Neural cell (in vitro differentiated cells): ENCODE measurements around the gene ZFAND2A. TPM values are rescaled to one million over a fixed set of nuclear protein-coding genes. Genes with fewer than 3 reads are reported as not detected.

Experiments used
- H2AFZ ChIP-seq: fragments of 200-600, 300-800 bp; sonication (generic), shearing (Covaris generic); 2 replicates; pipeline ENCODE4 v1.6.0; 2014; ENCODE audit warnings: low read depth, mild to moderate bottlenecking, antibody characterized with exemption, low read length, moderate library complexity
- H3F3A ChIP-seq: fragments of 200-600 bp; shearing (Covaris generic); 2 replicates; pipeline ENCODE4 v1.6.1; 2016; ENCODE audit warnings: mild to moderate bottlenecking, moderate library complexity, mixed read lengths, antibody characterized with exemption, low read length; ENCODE audit not compliant: insufficient read depth, poor library complexity, severe bottlenecking
- H3K27ac ChIP-seq: fragments of 200-600, 300-800 bp; sonication (generic), shearing (Covaris generic); 2 replicates; pipeline ENCODE4 v1.5.1; 2014; ENCODE audit warnings: mild to moderate bottlenecking, low read length, moderate library complexity
- H3K27me3 ChIP-seq: fragments of 300-800, 200-600 bp; sonication (generic), shearing (Covaris generic); 2 replicates; pipeline ENCODE4 v1.6.0; 2014; ENCODE audit warnings: mild to moderate bottlenecking, low read depth, low read length, moderate library complexity; ENCODE audit not compliant: insufficient read depth
- H3K36me3 ChIP-seq: fragments of 300-800, 200-600 bp; sonication (generic), shearing (Covaris generic); 2 replicates; pipeline ENCODE4 v1.5.1; 2014; ENCODE audit warnings: mild to moderate bottlenecking, antibody characterized with exemption, low read length, moderate library complexity; ENCODE audit not compliant: insufficient read depth
- H3K4me2 ChIP-seq: fragments of 300-800, 200-600 bp; sonication (generic), shearing (Covaris generic); 2 replicates; pipeline ENCODE4 v1.6.0; 2014; ENCODE audit warnings: mild to moderate bottlenecking, low read length
- H3K4me3 ChIP-seq: fragments of 300-800, 200-600 bp; sonication (generic), shearing (Covaris generic); 2 replicates; pipeline ENCODE4 v1.5.1; 2014; ENCODE audit warnings: mild to moderate bottlenecking, low read length, moderate library complexity
- H3K79me2 ChIP-seq: fragments of 200-600 bp; shearing (Covaris generic); replicated peaks from 2 replicates; pipeline ENCODE4 v1.6.0; 2014; ENCODE audit warnings: mild to moderate bottlenecking, low read length, moderate library complexity; ENCODE audit not compliant: insufficient read depth
- H3K9ac ChIP-seq: fragments of 300-800, 200-600 bp; sonication (generic), shearing (Covaris generic); 2 replicates; pipeline ENCODE4 v1.6.1; 2016; ENCODE audit warnings: mild to moderate bottlenecking, low read length, mixed read lengths
- H3K9me2 ChIP-seq: fragments of 200-600 bp; shearing (Covaris generic); 2 replicates; pipeline ENCODE4 v1.6.1; 2016; ENCODE audit warnings: mild to moderate bottlenecking, low read length, mixed read lengths; ENCODE audit not compliant: insufficient read depth
- H3K9me3 ChIP-seq: fragments of 200-600, 300-800 bp; sonication (generic), shearing (Covaris generic); 2 replicates; pipeline ENCODE4 v1.6.1; 2016; ENCODE audit warnings: mild to moderate bottlenecking, mixed run types, low read length, moderate library complexity, mixed read lengths
- H4K20me1 ChIP-seq: fragments of 200-600 bp; shearing (Covaris generic); 2 replicates; pipeline ENCODE4 v1.6.1; 2016; ENCODE audit warnings: mild to moderate bottlenecking, mixed run types; ENCODE audit not compliant: insufficient read depth
- EP300 ChIP-seq: fragments of 450-650 bp; conservative IDR thresholded peaks from 2 replicates; pipeline ENCODE4 v1.6.1; 2014; ENCODE audit warnings: antibody characterized with exemption, mild to moderate bottlenecking, moderate library complexity; ENCODE audit not compliant: poor library complexity, severe bottlenecking
- EZH2 ChIP-seq: fragments of 200-600, 300-800 bp; shearing (Covaris generic), sonication (generic); IDR thresholded peaks from 2 replicates; pipeline ENCODE4 v1.6.1; 2014; ENCODE audit warnings: antibody characterized with exemption, low read length, borderline replicate concordance, mild to moderate bottlenecking; ENCODE audit not compliant: insufficient read depth, poor library complexity, severe bottlenecking
- MXI1 ChIP-seq: fragments of 450-650 bp; conservative IDR thresholded peaks from 2 replicates; pipeline ENCODE4 v1.6.1; 2014; ENCODE audit warnings: antibody characterized with exemption, mild to moderate bottlenecking; ENCODE audit not compliant: poor library complexity, severe bottlenecking
- POLR2AphosphoS5 ChIP-seq: IDR thresholded peaks from 2 replicates; pipeline ENCODE4 v1.6.1; 2012
- RAD21 ChIP-seq: fragments of 450-650 bp; conservative IDR thresholded peaks from 2 replicates; pipeline ENCODE4 v1.6.1; 2014; ENCODE audit warnings: antibody characterized with exemption, mild to moderate bottlenecking, moderate library complexity
- SMC3 ChIP-seq: fragments of 450-650 bp; conservative IDR thresholded peaks from 2 replicates; pipeline ENCODE4 v1.6.1; 2014; ENCODE audit warnings: antibody characterized with exemption, mild to moderate bottlenecking, moderate library complexity; ENCODE audit not compliant: poor library complexity
- TAF1 ChIP-seq: IDR thresholded peaks from 2 replicates; pipeline ENCODE4 v1.6.1; 2012; ENCODE audit warnings: low read depth
- polyA plus RNA-seq: library from polyadenylated mRNA; depleted of rRNA; stranded (reverse); fragments of >200 nt; gene quantifications from 2 replicates; pipeline ENCODE4 v1.2.3, GENCODE V29; 2014
- TF ChIP-seq, protein P1 (sequence below): fragments of 450-650 bp; IDR thresholded peaks from 2 replicates; pipeline ENCODE4 v1.5.1; 2014; ENCODE audit warnings: antibody characterized with exemption, mild to moderate bottlenecking, moderate library complexity; ENCODE audit not compliant: poor library complexity, severe bottlenecking
- TF ChIP-seq, protein P2 (sequence below): IDR thresholded peaks from 2 replicates; pipeline ENCODE4 v1.6.1; 2012; ENCODE audit warnings: borderline replicate concordance

ZFAND2A gene
- polyA plus RNA-seq, 1 donor from 2014 or later: 69.9 TPM

DNA sequence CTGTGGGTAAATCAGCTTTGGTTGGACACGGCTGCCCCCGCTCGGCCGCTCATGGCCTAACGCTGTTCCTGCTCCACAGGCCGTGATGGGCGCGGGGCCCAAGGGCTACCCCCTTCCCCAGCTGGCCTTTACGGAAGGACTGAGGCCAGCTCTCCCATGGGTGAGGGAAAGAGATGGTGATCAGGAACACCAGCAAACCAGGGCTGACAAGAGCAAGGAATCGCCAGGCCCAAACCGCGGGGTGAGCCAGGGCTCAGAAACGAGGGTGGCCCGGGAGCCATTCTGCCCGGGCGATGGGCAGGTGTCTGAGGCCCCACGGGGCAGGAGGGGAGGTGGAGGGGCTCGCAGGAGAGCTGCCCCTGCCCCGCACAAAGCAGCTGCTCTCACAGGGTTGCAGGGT, 45.5 kb downstream of the ZFAND2A start:
- no peaks in the 10 kb centered on the region for H3F3A ChIP-seq
- TF ChIP-seq TAF1: no peak
- no peak for TF ChIP-seq MXI1
- TF ChIP-seq, protein P1, sequence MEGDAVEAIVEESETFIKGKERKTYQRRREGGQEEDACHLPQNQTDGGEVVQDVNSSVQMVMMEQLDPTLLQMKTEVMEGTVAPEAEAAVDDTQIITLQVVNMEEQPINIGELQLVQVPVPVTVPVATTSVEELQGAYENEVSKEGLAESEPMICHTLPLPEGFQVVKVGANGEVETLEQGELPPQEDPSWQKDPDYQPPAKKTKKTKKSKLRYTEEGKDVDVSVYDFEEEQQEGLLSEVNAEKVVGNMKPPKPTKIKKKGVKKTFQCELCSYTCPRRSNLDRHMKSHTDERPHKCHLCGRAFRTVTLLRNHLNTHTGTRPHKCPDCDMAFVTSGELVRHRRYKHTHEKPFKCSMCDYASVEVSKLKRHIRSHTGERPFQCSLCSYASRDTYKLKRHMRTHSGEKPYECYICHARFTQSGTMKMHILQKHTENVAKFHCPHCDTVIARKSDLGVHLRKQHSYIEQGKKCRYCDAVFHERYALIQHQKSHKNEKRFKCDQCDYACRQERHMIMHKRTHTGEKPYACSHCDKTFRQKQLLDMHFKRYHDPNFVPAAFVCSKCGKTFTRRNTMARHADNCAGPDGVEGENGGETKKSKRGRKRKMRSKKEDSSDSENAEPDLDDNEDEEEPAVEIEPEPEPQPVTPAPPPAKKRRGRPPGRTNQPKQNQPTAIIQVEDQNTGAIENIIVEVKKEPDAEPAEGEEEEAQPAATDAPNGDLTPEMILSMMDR: no peak
- TF ChIP-seq EP300: no peak
- no peak for TF ChIP-seq EZH2
- TF ChIP-seq SMC3: no peak
- TF ChIP-seq, protein P2, sequence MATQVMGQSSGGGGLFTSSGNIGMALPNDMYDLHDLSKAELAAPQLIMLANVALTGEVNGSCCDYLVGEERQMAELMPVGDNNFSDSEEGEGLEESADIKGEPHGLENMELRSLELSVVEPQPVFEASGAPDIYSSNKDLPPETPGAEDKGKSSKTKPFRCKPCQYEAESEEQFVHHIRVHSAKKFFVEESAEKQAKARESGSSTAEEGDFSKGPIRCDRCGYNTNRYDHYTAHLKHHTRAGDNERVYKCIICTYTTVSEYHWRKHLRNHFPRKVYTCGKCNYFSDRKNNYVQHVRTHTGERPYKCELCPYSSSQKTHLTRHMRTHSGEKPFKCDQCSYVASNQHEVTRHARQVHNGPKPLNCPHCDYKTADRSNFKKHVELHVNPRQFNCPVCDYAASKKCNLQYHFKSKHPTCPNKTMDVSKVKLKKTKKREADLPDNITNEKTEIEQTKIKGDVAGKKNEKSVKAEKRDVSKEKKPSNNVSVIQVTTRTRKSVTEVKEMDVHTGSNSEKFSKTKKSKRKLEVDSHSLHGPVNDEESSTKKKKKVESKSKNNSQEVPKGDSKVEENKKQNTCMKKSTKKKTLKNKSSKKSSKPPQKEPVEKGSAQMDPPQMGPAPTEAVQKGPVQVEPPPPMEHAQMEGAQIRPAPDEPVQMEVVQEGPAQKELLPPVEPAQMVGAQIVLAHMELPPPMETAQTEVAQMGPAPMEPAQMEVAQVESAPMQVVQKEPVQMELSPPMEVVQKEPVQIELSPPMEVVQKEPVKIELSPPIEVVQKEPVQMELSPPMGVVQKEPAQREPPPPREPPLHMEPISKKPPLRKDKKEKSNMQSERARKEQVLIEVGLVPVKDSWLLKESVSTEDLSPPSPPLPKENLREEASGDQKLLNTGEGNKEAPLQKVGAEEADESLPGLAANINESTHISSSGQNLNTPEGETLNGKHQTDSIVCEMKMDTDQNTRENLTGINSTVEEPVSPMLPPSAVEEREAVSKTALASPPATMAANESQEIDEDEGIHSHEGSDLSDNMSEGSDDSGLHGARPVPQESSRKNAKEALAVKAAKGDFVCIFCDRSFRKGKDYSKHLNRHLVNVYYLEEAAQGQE: no peak
- TF ChIP-seq RAD21: no peak
- no peak for TF ChIP-seq POLR2AphosphoS5
- H3K27me3 ChIP-seq: no peaks in the 10 kb centered on the region
- H3K9me3 ChIP-seq: no peaks in the 10 kb centered on the region
- H3K4me2 ChIP-seq: no peak overlapping the region
- no peaks in the 10 kb centered on the region for H3K36me3 ChIP-seq
- no peaks in the 10 kb centered on the region for H3K9me2 ChIP-seq
- H3K27ac ChIP-seq: no peak overlapping the region
- H2AFZ ChIP-seq: no peak overlapping the region
- H3K79me2 ChIP-seq: no peaks in the 10 kb centered on the region
- no peak overlapping the region for H3K9ac ChIP-seq
- H3K4me3 ChIP-seq: no peak overlapping the region
- H4K20me1 ChIP-seq: no peaks in the 10 kb centered on the region

DNA sequence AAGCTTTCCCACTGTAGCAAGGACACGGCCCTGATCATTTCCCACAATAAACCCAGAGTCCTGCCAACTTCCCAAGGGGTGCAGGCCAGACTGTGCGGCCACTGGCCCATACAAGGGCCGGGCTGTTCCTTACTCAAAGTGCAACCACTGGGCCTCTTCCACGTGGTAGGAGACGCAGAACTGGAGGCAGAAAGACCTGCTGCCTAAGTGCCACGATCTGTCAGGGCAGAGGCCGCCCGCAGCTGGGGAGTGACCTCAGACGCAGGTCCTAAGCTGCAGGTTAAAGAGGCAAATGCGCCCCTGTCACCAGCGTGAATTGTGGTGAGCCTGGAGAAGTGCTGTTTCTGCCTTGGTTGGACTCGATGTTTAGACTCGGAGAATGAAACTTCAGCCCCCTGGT, 45.9 kb downstream of the ZFAND2A start:
- H3K9ac ChIP-seq: no peak overlapping the region
- no peaks in the 10 kb centered on the region for H3F3A ChIP-seq
- H3K9me2 ChIP-seq: no peaks in the 10 kb centered on the region
- H3K27ac ChIP-seq: no peak overlapping the region
- H3K27me3 ChIP-seq: no peaks in the 10 kb centered on the region
- H3K4me2 ChIP-seq: no peak overlapping the region
- H3K36me3 ChIP-seq: no peaks in the 10 kb centered on the region
- no peaks in the 10 kb centered on the region for H3K9me3 ChIP-seq
- TF ChIP-seq POLR2AphosphoS5 (no peak), EP300 (no peak), TAF1 (no peak), SMC3 (no peak), EZH2 (no peak), RAD21 (no peak), MXI1 (no peak)
- TF ChIP-seq, protein P2: no peak
- TF ChIP-seq, protein P1: no peak
- no peaks in the 10 kb centered on the region for H3K79me2 ChIP-seq
- no peaks in the 10 kb centered on the region for H4K20me1 ChIP-seq
- H3K4me3 ChIP-seq: no peak overlapping the region
- H2AFZ ChIP-seq: no peak overlapping the region
